ENCODE measurements around the gene IDH3G. TPM values are rescaled to one million over a fixed set of nuclear protein-coding genes. Genes with fewer than 3 reads are reported as not detected.

Gene IDH3G
- total RNA-seq, 1 donor from 2014 or later: 118 TPM

GRCh38 chrX:153783378-153784013 lies 10.7 kb downstream of the IDH3G start:
- no peak for TF ChIP-seq POLR2A (IDR thresholded peaks at IDR 0.05)
- no peak for TF ChIP-seq CTCF (IDR thresholded peaks at IDR 0.05)
- TF ChIP-seq POLR2AphosphoS5 (IDR thresholded peaks at IDR 0.05; ENCODE audit: insufficient read depth in 1 of 2, low read depth in 1 of 2): no peak
- Histone ChIP-seq H3K27ac (no peak overlapping the region), H3K4me3 (no peak overlapping the region), H3K9me3 (no peaks in the 10 kb centered on the region), H3K4me1 (peaks cover 18% of the 10 kb centered on the region), H3K36me3 (peaks cover 0 to 12% of the 10 kb centered on the region in 2 donors), H3K27me3 (no peaks in the 10 kb centered on the region)
- DNase-seq (ENCODE audit: extremely low spot score in 2 of 2): no peak
- intact Hi-C loops (cut with DNase I): loop anchor here (10.0 kb wide), 1 partner anchor 141 kb away; the partner anchor contains the start of gene ARHGAP4

GRCh38 chrX:153782871-153783270 lies 11.3 kb downstream of the IDH3G start:
- intact Hi-C loops (cut with DNase I): loop anchor here (10.0 kb wide), 1 partner anchor 142 kb away; the partner anchor contains the start of gene ARHGAP4
- H3K27ac ChIP-seq: no peak overlapping the region

GRCh38 chrX:153782313-153782712 lies 11.9 kb downstream of the IDH3G start:
- H3K27ac ChIP-seq: no peak overlapping the region
- H3K27me3 ChIP-seq: no peaks in the 10 kb centered on the region

More at GRCh38 chrX:153782871-153783270, 11.3 kb downstream of the IDH3G start:
- no peak overlapping the region for H3K4me3 ChIP-seq
- no peaks in the 10 kb centered on the region for H3K27me3 ChIP-seq
- peaks cover 0 to 12% of the 10 kb centered on the region in 2 donors for H3K36me3 ChIP-seq
- H3K9me3 ChIP-seq: no peaks in the 10 kb centered on the region
- H3K4me1 ChIP-seq: peaks cover 18% of the 10 kb centered on the region
- TF ChIP-seq POLR2A (IDR thresholded peaks at IDR 0.05) (no peak), POLR2AphosphoS5 (IDR thresholded peaks at IDR 0.05; ENCODE audit: insufficient read depth in 1 of 2, low read depth in 1 of 2) (no peak), CTCF (IDR thresholded peaks at IDR 0.05) (no peak)
- no peak for DNase-seq (ENCODE audit: extremely low spot score in 2 of 2)

GRCh38 chrX:153781428-153782047 lies 12.6 kb downstream of the IDH3G start:
- Histone ChIP-seq H3K9me3 (no peaks in the 10 kb centered on the region), H3K4me3 (peak overlapping the region in 1 of 2 donors; percentile 23), H3K4me1 (peaks cover 18% of the 10 kb centered on the region), H3K36me3 (peaks cover 0 to 8% of the 10 kb centered on the region in 2 donors), H3K27me3 (no peaks in the 10 kb centered on the region), H3K27ac (no peak overlapping the region)
- no peak for DNase-seq (ENCODE audit: extremely low spot score in 2 of 2)
- intact Hi-C loops (cut with DNase I): loop anchor here (10.0 kb wide), 1 partner anchor 143 kb away; the partner anchor contains the start of gene ARHGAP4
- TF ChIP-seq POLR2AphosphoS5 (IDR thresholded peaks at IDR 0.05; ENCODE audit: insufficient read depth in 1 of 2, low read depth in 1 of 2): peak in 1 of 2 donors; percentile 3
- TF ChIP-seq CTCF (IDR thresholded peaks at IDR 0.05): no peak
- TF ChIP-seq POLR2A (IDR thresholded peaks at IDR 0.05): no peak

More at GRCh38 chrX:153782313-153782712, 11.9 kb downstream of the IDH3G start:
- intact Hi-C loops (cut with DNase I): loop anchor here (10.0 kb wide), 1 partner anchor 142 kb away; the partner anchor contains the start of gene ARHGAP4
- Histone ChIP-seq H3K4me1 (peaks cover 18% of the 10 kb centered on the region), H3K4me3 (no peak overlapping the region), H3K36me3 (peaks cover 0 to 12% of the 10 kb centered on the region in 2 donors), H3K9me3 (no peaks in the 10 kb centered on the region)
- no peak for DNase-seq (ENCODE audit: extremely low spot score in 2 of 2)
- TF ChIP-seq CTCF (IDR thresholded peaks at IDR 0.05) (no peak), POLR2AphosphoS5 (IDR thresholded peaks at IDR 0.05; ENCODE audit: insufficient read depth in 1 of 2, low read depth in 1 of 2) (no peak), POLR2A (IDR thresholded peaks at IDR 0.05) (no peak)
